GM12891 (cell line): ENCODE data around the gene SNRNP25.

Experiments used
- POLR2A ChIP-seq: IDR thresholded peaks from 2 replicates; pipeline ENCODE4 v1.6.1; 2011; ENCODE audit warnings: low read depth, low read length, control low read depth
- POLR2AphosphoS5 ChIP-seq: IDR thresholded peaks from 2 replicates; pipeline ENCODE4 v1.6.1; 2011; ENCODE audit warnings: low read depth, low read length, control low read depth
- POU2F2 ChIP-seq: IDR thresholded peaks from 2 replicates; pipeline ENCODE4 v1.6.1; 2011; ENCODE audit warnings: low read depth, mild to moderate bottlenecking, control low read depth, low read length, moderate library complexity
- TAF1 ChIP-seq: IDR thresholded peaks from 2 replicates; pipeline ENCODE4 v1.6.1; 2011; ENCODE audit warnings: low read depth, low read length, control low read depth

- TF ChIP-seq POLR2A: no peak
- no peak for TF ChIP-seq POLR2AphosphoS5
- no peak for TF ChIP-seq TAF1
- TF ChIP-seq POU2F2: no peak
These were observed 17.5 kb downstream of the SNRNP25 start for GRCh38 chr16:71210-71539.
